Astrocyte of the hippocampus (primary cell): ENCODE data around the gene CDYL.

Source experiments
- DNase-seq: peaks from one replicate; pipeline ENCODE4 v3.0.0; 2011; ENCODE audit warnings: low read depth, low spot score

CDYL gene, protein sequence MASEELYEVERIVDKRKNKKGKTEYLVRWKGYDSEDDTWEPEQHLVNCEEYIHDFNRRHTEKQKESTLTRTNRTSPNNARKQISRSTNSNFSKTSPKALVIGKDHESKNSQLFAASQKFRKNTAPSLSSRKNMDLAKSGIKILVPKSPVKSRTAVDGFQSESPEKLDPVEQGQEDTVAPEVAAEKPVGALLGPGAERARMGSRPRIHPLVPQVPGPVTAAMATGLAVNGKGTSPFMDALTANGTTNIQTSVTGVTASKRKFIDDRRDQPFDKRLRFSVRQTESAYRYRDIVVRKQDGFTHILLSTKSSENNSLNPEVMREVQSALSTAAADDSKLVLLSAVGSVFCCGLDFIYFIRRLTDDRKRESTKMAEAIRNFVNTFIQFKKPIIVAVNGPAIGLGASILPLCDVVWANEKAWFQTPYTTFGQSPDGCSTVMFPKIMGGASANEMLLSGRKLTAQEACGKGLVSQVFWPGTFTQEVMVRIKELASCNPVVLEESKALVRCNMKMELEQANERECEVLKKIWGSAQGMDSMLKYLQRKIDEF

DNA sequence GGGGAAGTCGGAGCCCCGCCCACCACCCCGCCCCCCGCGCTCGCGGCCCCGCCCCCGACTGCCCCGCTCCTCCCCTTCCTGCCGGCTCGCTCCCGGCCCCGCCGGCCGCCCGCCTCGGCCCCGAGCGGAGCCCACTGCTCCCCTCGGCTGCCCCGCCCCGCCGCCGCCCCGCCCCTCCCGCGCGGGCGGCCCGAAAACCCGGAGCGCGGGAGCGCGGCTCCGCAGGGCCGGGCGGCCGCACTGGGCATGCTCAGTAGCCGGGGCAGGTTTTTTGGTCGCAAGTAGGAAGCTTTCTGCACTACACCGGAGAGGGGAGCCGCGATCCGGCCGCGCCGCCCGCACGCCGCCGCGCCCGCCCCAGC lies at the start of gene CDYL:
Gene CDYL (plus strand): TSS at position 274 of the 362 bp plus-strand sequence. CDS start 380 bp downstream, outside the sequence.
- peak; percentile 97 for DNase-seq

DNA sequence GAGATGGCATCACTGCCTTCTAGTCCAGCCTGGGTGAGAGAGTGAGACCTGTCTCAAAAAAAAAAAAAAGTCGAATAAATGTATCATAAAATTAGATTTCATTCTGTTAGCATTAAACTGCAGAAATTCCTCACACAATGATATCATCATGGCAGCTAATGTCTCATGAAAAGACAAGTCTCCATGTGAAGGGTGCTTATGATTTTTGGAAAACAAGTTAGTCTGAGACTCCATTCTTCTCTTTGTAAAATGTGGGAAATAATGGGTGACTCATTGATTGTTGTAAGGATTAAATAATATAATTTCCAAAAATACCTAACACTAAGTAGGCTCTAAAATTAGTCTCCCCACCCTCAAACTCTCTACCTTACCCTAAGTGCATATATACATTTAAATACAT lies 49.6 kb upstream of the CDYL start:
- no peak for DNase-seq

GRCh38 chr6:4727217-4727616 lies 49.0 kb upstream of the CDYL start:
- no peak for DNase-seq

- DNase-seq, result peak; percentile 32
These were observed 48.4 kb upstream of the CDYL start for GRCh38 chr6:4727671-4728435.

GRCh38 chr6:4728436-4728769 lies 47.8 kb upstream of the CDYL start:
- no peak for DNase-seq

- DNase-seq, result no peak
These were observed 47.3 kb upstream of the CDYL start for GRCh38 chr6:4728926-4729325.

- no peak for DNase-seq
These were observed 44.2 kb upstream of the CDYL start for GRCh38 chr6:4731996-4732395.

DNA sequence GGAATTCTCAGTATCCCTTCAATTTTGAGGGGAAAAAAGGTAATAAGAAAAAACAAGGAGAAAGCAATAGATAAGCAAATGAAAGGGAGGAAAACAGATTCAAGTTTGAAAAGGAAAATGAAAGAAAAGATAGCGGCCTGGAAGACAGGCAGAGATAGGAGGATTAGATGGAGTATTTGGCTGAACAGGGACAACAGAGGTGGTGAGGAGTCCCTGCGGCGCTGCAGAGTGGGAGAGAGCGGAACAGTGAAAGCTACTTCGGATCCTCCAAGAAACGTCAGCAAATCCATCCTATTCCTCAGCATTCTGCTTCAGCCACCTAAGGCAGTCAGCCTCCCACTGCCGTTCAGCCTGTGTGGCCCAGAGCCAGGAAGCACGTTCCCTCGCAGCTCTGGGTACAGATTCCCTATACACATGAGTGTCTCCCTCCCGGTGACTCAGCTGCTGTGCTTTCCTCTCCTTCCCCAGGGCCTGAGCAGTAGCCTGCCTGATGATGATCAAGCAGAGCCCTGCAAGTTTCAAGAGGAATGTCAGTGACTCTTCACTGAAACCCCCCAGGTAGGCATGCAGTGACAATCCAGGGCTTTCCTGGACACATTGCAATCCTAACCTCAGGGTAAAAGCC lies 43.4 kb upstream of the CDYL start:
- DNase-seq, result peak; percentile 93

- DNase-seq, result no peak
These were observed 39.8 kb upstream of the CDYL start for GRCh38 chr6:4736371-4736873.

DNA sequence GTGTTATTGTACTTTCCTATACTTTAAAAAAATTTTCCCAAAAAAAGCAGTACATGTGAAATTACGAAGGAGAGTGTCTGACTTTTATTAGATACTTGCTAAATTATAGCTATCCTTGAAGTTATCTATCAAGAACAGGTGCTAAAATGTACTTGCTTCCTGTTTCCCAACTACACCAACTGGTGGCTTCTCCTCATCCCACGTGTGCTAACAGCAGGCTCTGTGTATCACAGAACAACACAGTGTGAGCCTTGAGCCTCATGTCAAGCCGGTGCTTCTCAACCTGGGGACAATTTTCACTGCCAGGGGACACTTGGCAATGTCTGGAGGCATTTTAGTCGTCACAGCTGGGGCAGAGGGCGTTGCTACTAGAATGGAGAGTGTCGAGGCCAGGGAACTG lies 36.2 kb upstream of the CDYL start:
- DNase-seq, result no peak

GRCh38 chr6:4743062-4743461 lies 33.1 kb upstream of the CDYL start:
- DNase-seq, result no peak

DNA sequence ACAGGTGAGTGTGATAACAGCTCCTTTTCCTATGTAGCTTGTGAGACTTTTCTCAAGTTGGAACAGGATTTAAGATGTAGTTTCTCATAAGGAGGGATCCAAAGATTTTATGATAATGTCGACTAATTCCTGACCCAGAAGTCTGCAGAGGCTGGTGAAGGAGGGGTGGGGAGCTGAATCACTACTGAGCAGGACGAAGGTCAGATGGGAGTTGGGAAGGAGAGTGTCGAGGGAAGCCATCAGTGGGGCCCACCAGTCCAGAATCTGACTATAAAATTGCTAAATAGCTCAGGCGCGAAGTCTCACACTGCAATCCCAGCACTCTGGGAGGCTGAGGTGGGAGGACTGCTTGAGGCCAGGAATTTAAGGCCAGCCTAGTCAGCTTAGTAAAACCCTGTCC lies 32.3 kb upstream of the CDYL start:
- DNase-seq, result no peak

DNA sequence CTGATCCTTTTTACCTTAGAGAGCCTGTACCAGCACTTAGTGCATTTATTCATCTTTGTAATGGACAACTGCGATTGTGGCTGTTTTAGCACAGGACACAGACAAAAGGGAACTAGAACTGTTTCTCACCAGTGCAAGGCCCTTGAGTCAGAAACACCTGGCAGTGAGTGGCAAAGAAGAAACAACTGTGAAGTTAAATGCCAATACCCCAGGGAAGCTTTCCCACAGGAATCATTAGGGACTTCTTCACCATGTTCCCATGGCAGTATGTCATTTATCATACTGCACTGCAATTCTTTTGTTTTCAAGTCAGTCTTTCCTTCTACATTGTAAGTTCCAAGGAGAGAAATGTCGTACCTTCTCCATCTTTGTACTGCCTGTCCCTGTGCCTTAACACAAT lies 28.6 kb upstream of the CDYL start:
- DNase-seq, result no peak

- DNase-seq, result no peak
These were observed 24.3 kb upstream of the CDYL start for GRCh38 chr6:4751823-4752464.

GRCh38 chr6:4756247-4756646 lies 20.0 kb upstream of the CDYL start:
- DNase-seq, result no peak

DNA sequence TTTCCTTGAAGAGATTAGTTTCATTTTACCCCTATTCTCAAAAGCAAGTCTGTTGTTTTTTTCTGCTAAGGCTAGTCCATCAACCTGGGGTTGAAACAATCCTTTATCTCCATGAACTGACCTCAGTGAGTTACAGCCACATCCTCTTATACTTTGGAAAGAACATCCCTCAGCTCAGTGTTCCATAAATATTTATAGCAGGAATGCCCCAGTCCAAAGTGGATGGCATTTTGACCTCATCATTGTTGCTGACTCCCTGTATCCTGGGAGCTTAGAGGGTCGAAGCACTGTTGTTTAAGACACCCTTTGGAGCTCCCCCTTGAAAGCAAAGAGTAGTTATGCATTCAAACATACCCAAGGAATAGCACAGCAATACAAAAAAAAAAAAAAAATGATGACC lies 16.2 kb upstream of the CDYL start:
- no peak for DNase-seq

DNA sequence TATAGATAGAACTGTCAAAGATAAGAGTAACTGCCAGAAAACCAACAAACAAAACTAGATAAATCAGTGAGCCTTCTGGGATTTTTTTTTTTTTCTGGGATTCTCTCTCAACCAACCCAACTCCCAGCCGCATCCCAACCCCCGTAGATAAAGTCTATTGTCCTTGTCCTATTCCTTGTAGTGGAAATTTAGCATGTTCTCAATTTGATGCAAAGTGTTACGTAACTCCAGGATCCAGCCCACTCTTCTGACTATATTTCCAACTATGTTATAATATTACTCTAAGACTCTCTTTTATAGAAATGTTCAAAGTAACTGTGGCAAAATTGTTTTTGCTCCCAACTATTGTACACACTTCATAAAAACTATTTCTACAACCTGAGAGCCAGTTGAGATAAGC lies 15.4 kb upstream of the CDYL start:
- DNase-seq, result no peak

DNA sequence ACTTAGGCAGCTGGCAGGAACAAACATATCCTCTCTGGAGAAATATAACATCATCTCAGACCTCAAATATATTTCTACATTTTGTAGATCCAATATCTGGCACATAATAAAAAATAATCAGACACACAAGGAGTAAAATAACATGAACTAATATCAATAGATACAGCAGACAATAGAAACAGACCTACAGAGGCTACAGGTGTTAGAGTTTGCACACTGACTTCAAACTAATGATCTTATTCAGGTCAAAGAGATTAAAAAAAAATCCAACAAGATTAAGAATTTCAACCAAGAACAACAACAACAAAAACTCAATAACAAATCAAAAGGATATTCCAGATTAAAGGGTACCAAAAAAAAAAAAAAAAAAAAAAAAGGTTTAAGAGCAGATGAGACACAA lies 13.9 kb upstream of the CDYL start:
- DNase-seq, result no peak

DNA sequence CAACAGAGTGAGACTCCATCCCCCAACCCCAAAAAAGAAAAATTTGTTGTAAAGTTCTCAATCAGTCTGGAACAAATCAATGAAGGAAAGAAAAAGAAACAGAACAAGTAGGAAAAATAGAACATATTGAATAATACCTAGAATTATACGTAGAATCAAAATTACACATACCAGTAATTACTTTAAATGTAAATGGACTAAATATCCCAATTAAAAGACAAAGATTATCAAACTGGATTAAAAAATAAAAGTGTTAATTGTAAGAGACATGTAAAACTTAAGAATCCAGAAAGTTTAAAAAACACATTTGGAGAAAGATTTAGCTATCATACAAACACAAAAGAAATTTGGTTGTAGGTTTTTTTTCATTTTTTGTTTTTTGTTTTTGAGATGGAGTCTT lies 12.3 kb upstream of the CDYL start:
- DNase-seq, result no peak

- DNase-seq, result no peak
These were observed 7.4 kb upstream of the CDYL start for GRCh38 chr6:4768815-4769214.

DNA sequence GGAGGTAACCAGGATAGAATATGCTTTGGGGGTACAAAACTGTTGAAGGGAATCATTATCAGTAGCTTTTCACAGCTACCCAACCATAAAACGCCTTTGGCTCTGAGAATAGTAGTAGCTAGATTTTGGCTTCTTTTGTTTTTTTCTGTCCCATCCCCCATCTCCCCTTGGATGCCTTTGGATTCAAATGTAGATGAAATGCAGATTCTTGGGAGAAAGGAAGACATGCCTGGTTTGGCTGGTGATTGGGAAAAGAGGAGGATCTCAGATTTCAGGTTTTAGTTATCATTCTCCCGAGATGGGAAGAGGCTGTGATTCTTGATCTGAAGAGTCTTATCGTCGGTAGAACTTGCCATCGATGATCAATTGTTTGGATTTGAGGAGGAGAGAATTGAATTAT lies 3.5 kb upstream of the CDYL start:
- no peak for DNase-seq

DNA sequence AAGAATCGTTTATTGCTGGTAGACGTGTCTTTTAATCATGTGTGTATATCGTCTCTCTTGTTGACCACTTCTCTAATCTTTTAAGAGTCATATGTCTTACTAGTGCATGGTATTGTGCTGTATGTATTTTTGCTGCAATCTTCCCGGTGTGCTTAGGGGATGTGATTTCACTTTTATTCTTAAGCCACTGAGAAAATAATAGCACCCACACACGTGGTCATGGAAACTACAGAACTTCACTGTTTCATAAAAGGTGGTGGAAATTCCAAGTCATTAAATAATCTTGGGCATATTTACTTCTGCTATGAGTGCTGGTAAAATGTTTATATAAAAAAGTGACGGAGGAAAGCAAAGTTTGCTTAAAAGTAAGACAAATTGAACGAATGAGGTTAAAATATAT lies 3.0 kb upstream of the CDYL start:
- DNase-seq, result no peak
